Measurements from ENCODE around the gene GGT7. TPM values are rescaled to one million over a fixed set of nuclear protein-coding genes. Genes with fewer than 3 reads are reported as not detected.
A peak's percentile ranks its signal among the peaks of the same experiment; 100 is the strongest.

The GGT7 gene
- total and polyA plus RNA-seq, 9 of the 15 experiments (the other 6 are each of a cell fraction or from before 2014, with no cell fraction given) = 0.04 to 18.3 (median 5.9) TPM

DNA sequence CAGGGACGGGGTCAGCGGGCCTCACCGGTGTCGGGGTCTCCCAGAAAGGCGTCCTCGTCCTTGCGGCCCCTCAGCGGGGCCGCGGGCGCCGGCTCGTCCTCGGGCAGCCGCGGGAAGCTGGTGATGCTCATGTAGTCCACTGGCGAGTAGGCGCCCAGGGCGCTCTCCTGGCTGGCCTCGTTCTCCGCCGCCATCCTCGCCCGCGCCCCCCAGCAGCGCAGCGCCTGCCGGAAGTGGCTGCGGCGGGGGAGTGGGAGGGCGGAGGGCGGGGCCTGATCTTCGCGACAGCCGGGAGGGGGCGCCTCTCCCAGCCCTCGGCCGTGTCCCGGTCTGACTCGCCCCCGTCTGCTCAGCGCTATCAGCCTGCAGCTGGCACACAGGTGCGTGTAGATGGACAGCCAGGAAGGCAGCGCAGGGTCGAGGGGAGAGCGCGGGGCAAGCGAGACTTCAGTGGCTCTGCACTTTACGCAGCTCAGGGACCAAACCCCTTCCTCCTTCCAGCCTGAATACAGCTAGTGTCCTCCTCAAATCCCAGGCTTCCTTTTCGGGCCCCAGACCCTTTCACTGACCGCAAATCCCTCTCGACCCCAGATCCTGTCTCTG lies at the start of gene GGT7 (continued):
- TF ChIP-seq, protein P1, sequence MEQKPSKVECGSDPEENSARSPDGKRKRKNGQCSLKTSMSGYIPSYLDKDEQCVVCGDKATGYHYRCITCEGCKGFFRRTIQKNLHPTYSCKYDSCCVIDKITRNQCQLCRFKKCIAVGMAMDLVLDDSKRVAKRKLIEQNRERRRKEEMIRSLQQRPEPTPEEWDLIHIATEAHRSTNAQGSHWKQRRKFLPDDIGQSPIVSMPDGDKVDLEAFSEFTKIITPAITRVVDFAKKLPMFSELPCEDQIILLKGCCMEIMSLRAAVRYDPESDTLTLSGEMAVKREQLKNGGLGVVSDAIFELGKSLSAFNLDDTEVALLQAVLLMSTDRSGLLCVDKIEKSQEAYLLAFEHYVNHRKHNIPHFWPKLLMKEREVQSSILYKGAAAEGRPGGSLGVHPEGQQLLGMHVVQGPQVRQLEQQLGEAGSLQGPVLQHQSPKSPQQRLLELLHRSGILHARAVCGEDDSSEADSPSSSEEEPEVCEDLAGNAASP (IDR thresholded peaks at IDR 0.05) = no peak
- TF ChIP-seq SMARCB1 (IDR thresholded peaks at IDR 0.05; ENCODE audit: insufficient read length, low read depth) = no peak
- TF ChIP-seq SIRT6 (IDR thresholded peaks at IDR 0.05; ENCODE audit: low read depth, low read length) = no peak
- no peak for TF ChIP-seq DIDO1 (tag; IDR thresholded peaks at IDR 0.05; ENCODE audit: low read depth)
- TF ChIP-seq, protein P2, sequence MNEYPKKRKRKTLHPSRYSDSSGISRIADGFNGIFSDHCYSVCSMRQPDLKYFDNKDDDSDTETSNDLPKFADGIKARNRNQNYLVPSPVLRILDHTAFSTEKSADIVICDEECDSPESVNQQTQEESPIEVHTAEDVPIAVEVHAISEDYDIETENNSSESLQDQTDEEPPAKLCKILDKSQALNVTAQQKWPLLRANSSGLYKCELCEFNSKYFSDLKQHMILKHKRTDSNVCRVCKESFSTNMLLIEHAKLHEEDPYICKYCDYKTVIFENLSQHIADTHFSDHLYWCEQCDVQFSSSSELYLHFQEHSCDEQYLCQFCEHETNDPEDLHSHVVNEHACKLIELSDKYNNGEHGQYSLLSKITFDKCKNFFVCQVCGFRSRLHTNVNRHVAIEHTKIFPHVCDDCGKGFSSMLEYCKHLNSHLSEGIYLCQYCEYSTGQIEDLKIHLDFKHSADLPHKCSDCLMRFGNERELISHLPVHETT (CRISPR knock-in tag; conservative IDR thresholded peaks at IDR 0.05 in 1 of 2, IDR thresholded peaks at IDR 0.05 in 1 of 2) = 0 out of 4 replicates have a peak, but pooled peaks of 1 of the 2 experiments have one; percentile 38
- TF ChIP-seq, protein P3, sequence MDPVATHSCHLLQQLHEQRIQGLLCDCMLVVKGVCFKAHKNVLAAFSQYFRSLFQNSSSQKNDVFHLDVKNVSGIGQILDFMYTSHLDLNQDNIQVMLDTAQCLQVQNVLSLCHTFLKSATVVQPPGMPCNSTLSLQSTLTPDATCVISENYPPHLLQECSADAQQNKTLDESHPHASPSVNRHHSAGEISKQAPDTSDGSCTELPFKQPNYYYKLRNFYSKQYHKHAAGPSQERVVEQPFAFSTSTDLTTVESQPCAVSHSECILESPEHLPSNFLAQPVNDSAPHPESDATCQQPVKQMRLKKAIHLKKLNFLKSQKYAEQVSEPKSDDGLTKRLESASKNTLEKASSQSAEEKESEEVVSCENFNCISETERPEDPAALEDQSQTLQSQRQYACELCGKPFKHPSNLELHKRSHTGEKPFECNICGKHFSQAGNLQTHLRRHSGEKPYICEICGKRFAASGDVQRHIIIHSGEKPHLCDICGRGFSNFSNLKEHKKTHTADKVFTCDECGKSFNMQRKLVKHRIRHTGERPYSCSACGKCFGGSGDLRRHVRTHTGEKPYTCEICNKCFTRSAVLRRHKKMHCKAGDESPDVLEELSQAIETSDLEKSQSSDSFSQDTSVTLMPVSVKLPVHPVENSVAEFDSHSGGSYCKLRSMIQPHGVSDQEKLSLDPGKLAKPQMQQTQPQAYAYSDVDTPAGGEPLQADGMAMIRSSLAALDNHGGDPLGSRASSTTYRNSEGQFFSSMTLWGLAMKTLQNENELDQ (CRISPR knock-in tag; IDR thresholded peaks at IDR 0.05; ENCODE audit: borderline replicate concordance) = no peak
- TF ChIP-seq LEF1 (IDR thresholded peaks at IDR 0.05) = no peak
- TF ChIP-seq RBM39 (optimal IDR thresholded peaks at IDR 0.05; ENCODE audit: low read depth, low read length) = no peak
- TF ChIP-seq, protein P4, sequence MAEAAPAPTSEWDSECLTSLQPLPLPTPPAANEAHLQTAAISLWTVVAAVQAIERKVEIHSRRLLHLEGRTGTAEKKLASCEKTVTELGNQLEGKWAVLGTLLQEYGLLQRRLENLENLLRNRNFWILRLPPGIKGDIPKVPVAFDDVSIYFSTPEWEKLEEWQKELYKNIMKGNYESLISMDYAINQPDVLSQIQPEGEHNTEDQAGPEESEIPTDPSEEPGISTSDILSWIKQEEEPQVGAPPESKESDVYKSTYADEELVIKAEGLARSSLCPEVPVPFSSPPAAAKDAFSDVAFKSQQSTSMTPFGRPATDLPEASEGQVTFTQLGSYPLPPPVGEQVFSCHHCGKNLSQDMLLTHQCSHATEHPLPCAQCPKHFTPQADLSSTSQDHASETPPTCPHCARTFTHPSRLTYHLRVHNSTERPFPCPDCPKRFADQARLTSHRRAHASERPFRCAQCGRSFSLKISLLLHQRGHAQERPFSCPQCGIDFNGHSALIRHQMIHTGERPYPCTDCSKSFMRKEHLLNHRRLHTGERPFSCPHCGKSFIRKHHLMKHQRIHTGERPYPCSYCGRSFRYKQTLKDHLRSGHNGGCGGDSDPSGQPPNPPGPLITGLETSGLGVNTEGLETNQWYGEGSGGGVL (CRISPR knock-in tag; IDR thresholded peaks at IDR 0.05) = no peak
- no peak for TF ChIP-seq NBN (IDR thresholded peaks at IDR 0.05; ENCODE audit: low read depth)
- peak; percentile 67; the same call in 1 of the 2 replicates for TF ChIP-seq ZEB2 (IDR thresholded peaks at IDR 0.05)
- no peak for TF ChIP-seq ZNF561 (CRISPR knock-in tag; conservative IDR thresholded peaks at IDR 0.05)
- no peak for TF ChIP-seq SNIP1 (IDR thresholded peaks at IDR 0.05; ENCODE audit: low read depth)
- no peak for TF ChIP-seq OTX1 (CRISPR knock-in tag; IDR thresholded peaks at IDR 0.05)
- TF ChIP-seq SNRNP70 (optimal IDR thresholded peaks at IDR 0.05; ENCODE audit: low read depth, low read length) = no peak
- no peak for TF ChIP-seq HIVEP1 (CRISPR knock-in tag; IDR thresholded peaks at IDR 0.05)
- no peak for TF ChIP-seq CHD2 (IDR thresholded peaks at IDR 0.05; ENCODE audit: low read depth, low read length)
- no peak for TF ChIP-seq ZNF583 (CRISPR knock-in tag; IDR thresholded peaks at IDR 0.05)
- TF ChIP-seq HMG20A (CRISPR knock-in tag; conservative IDR thresholded peaks at IDR 0.05) = no peak
- TF ChIP-seq FUS (optimal IDR thresholded peaks at IDR 0.05; ENCODE audit: low read depth, low read length) = no peak
- TF ChIP-seq KAT2B (IDR thresholded peaks at IDR 0.05; ENCODE audit: low read depth, low read length) = no peak
- no peak for TF ChIP-seq POLR2H (tag; IDR thresholded peaks at IDR 0.05; ENCODE audit: low read depth)
